Prostate gland (tissue), 2 donors: ENCODE results near the gene HDAC4.

ENCODE experiments used
- CTCF ChIP-seq, 4 experiments: fragments of 200-600 bp in 2 of 4; fragments of 450-650 bp in 2 of 4; sonication (generic) in 2 of 4; IDR thresholded peaks; 1 replicate in 3 of 4; 2 replicates in 1 of 4; pipeline ENCODE4 v1.5.1; 2016 to 2019; ENCODE audit warnings: antibody characterized with exemption in 4 of 4, mild to moderate bottlenecking in 2 of 4, moderate library complexity in 2 of 4
- POLR2A ChIP-seq: fragments of 450-650 bp; IDR thresholded peaks from one replicate; pipeline ENCODE4 v1.6.1; 2016; ENCODE audit warnings: antibody characterized with exemption, mild to moderate bottlenecking

GRCh38 chr2:239294571-239295054 lies 106.2 kb downstream of the HDAC4 start:
- TF ChIP-seq CTCF (IDR thresholded peaks at IDR 0.05) (no peak), POLR2A (no peak)
